Right lobe of liver (tissue), 6 donors: ENCODE data around the gene EEF1AKMT3. TPM values are rescaled to one million over a fixed set of nuclear protein-coding genes. Genes with fewer than 3 reads are reported as not detected.

Experiments
- ATAC-seq, 4 donors: fragments of 200-7000 bp; cut with Tn5 transposase; one replicate each; pipeline ENCODE4 v1.9.1; 2020; ENCODE audit warnings: mild to moderate bottlenecking in 4 of 4, moderate library complexity in 4 of 4
- DNase-seq, 3 donors: peaks; one replicate each; pipeline ENCODE4 v3.0.0-alpha.2; 2020
- H3K27ac ChIP-seq, 3 donors: fragments of 200-600 bp; one replicate each; pipeline ENCODE4 v1.8.0; 2022
- H3K27me3 ChIP-seq, 2 donors: fragments of 200-600 bp; one replicate each; pipeline ENCODE4 v1.8.0; 2022
- H3K36me3 ChIP-seq, 4 donors: fragments of 200-600 bp; sonication (generic) in 1 of 4; one replicate each; pipeline versions ENCODE4 v1.5.1 to v1.8.0; 2017 to 2022; ENCODE audit warnings: control low read depth in 1 of 4
- H3K4me1 ChIP-seq, 4 donors: fragments of 200-600 bp; sonication (generic) in 1 of 4; one replicate each; pipeline versions ENCODE4 v1.5.1 to v1.8.0; 2017 to 2022; ENCODE audit warnings: control low read depth in 1 of 4
- H3K4me3 ChIP-seq, 3 donors: fragments of 200-600 bp; one replicate each; pipeline ENCODE4 v1.8.0; 2022
- H3K9me3 ChIP-seq, 4 donors: fragments of 200-600 bp; sonication (generic) in 1 of 4; one replicate each; pipeline versions ENCODE4 v1.5.1 to v1.8.0; 2017 to 2022; ENCODE audit warnings: control low read depth in 1 of 4
- POLR2A ChIP-seq: fragments of 450-650 bp; IDR thresholded peaks from one replicate; pipeline ENCODE4 v1.6.1; 2017; ENCODE audit warnings: antibody characterized with exemption, mild to moderate bottlenecking
- WGBS: methylation state at CpG from one replicate; pipeline ENCODE4 v1.1.6; 2018; ENCODE audit warnings: low coverage, low lambda C conversion rate; ENCODE audit not compliant: insufficient coverage; ENCODE audit errors: missing lambda C conversion rate; 5-methylcytosine and 5-hydroxymethylcytosine counted together
- intact Hi-C, 2 donors: fragments of 100-400 bp; cut with DNase I; formaldehyde crosslinking; loops; one replicate each; pipeline versions ENCODE4 v1.11.2 to v1.14.1; 2022
- total RNA-seq, 6 experiments: library from RNA; depleted of rRNA in 2 of 6; stranded (reverse); fragments of >200 nt in 2 of 6; fragmentation: NEBNext Ultra II Directional in 3 of 6; extraction: Animal tissue kit (Norgen Biotek cat#: 25700) in 3 of 6; gene quantifications; one replicate each; pipeline versions ENCODE4 v1.1.0 to v1.2.4, GENCODE V29; 2016 to 2023
- TF ChIP-seq, protein P1 (sequence below), 4 donors: fragments of 200-600 bp in 3 of 4; fragments of 450-650 bp in 1 of 4; IDR thresholded peaks; one replicate each; pipeline versions ENCODE4 v1.5.1 to v1.8.0; 2016 to 2022; ENCODE audit warnings: antibody characterized with exemption in 4 of 4, mild to moderate bottlenecking in 2 of 4
- donor health status: DM: no; HTN: yes; CAD: no.
- donor health status: DM: no; HTN: no; CAD: no.
- donor health status: DM: no; HTN: no; CAD: no.
- donor health status: DM: no; HTN: yes; CAD: no.
- donor health status: DM: no; HTN: yes; CAD: no.

The EEF1AKMT3 gene
- total RNA-seq, 6 experiments from 2014 or later = 3.2 to 5.5 (median 3.7) TPM

DNA sequence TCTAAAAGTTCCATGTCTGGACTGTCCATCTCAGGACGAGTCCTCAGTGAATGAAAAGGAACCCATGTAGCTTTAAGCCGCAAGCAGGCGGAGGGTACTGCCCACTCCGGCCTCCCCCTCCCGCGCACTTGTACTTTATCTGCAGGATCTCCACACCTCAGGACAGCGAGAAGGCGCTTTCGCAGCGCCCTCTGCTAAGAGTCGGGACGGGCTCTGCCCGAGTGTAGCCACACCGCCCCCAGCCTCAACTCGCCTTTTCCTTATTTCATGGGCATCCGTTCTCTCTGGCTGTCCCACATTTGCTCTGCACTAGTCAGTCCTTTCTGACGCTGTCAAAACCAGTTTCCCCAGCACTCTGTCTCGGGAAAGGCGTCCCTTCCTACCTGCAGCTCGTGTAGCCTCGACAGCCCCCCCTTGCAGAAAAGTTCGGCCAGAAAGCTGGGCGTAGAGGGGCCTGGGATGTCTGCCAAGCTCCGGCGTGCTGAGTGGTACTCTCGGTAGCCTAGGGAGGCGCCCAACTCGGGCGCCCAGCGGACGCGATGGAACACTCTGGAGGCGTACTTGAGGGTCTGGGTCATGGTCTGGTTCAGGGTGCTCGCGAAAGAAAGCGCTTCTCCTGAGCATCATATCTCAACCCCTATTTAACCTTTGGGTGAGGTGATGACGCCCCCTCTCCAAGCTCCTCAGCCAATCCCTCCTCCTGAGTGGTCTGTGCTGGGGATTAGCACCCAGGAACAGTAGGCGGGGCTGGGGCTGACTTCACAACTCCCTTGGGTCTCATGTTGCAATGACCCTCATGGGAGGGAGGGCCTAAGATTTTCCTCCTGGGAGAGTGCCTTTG, 5.7 kb upstream of the EEF1AKMT3 start, which contains the start of gene CYP27B1:
Gene CYP27B1 (minus strand): TSS at position 615 of the 841 bp plus-strand sequence. CDS start 37 bp downstream, at position 578.
- H3K27me3 ChIP-seq = peaks cover 4 to 9% of the 10 kb centered on the region in 2 donors
- H3K27ac ChIP-seq = no peak within 1 kb of the TSS
- TF ChIP-seq, protein P1, sequence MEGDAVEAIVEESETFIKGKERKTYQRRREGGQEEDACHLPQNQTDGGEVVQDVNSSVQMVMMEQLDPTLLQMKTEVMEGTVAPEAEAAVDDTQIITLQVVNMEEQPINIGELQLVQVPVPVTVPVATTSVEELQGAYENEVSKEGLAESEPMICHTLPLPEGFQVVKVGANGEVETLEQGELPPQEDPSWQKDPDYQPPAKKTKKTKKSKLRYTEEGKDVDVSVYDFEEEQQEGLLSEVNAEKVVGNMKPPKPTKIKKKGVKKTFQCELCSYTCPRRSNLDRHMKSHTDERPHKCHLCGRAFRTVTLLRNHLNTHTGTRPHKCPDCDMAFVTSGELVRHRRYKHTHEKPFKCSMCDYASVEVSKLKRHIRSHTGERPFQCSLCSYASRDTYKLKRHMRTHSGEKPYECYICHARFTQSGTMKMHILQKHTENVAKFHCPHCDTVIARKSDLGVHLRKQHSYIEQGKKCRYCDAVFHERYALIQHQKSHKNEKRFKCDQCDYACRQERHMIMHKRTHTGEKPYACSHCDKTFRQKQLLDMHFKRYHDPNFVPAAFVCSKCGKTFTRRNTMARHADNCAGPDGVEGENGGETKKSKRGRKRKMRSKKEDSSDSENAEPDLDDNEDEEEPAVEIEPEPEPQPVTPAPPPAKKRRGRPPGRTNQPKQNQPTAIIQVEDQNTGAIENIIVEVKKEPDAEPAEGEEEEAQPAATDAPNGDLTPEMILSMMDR (IDR thresholded peaks at IDR 0.05) = no peak
- TF ChIP-seq POLR2A = no peak
- H3K4me1 ChIP-seq = peaks cover 0 to 22% (median 4%) of the 10 kb centered on the region in 4 donors
- peak within 1 kb of the TSS in 1 of 3 donors; percentile 26 for H3K4me3 ChIP-seq
- intact Hi-C loops = no loop called here
- DNase-seq = no peak
- 4% methylated on average over 21 of the region's 38 CpGs for WGBS
- peak in 3 of 4 donors; percentile 9 to 26 (median 19) for ATAC-seq
- H3K36me3 ChIP-seq = no peaks in the 10 kb centered on the region
- H3K9me3 ChIP-seq = no peaks in the 10 kb centered on the region

DNA sequence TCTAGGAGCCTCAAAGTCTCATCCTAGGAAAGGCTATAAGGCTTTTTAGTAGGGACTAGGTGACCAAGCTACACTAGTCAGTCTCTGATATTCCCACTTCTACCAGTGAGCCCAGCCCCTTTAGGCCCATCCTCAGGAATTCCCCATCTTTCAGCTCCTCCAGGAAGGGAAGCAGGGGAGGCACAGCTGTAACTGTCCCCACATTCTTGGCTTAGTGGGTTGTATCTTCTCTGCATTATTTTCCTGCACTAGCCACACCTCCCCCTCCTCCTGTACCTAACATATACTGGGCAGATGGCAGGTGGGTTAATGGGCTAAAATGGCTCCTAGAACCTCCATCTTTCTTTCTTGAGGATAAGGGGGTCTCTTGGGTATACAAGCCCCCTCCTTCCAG, 5.1 kb upstream of the EEF1AKMT3 start:
- Histone ChIP-seq H3K4me1 (peaks cover 0 to 22% (median 4%) of the 10 kb centered on the region in 4 donors), H3K27me3 (peaks cover 4 to 9% of the 10 kb centered on the region in 2 donors), H3K27ac (no peak overlapping the region), H3K4me3 (no peak overlapping the region), H3K9me3 (no peaks in the 10 kb centered on the region), H3K36me3 (no peaks in the 10 kb centered on the region)
- ATAC-seq (no peak), DNase-seq (no peak)
- intact Hi-C loops = no loop called here
- TF ChIP-seq, protein P1 (IDR thresholded peaks at IDR 0.05) = no peak
- TF ChIP-seq POLR2A = no peak

DNA sequence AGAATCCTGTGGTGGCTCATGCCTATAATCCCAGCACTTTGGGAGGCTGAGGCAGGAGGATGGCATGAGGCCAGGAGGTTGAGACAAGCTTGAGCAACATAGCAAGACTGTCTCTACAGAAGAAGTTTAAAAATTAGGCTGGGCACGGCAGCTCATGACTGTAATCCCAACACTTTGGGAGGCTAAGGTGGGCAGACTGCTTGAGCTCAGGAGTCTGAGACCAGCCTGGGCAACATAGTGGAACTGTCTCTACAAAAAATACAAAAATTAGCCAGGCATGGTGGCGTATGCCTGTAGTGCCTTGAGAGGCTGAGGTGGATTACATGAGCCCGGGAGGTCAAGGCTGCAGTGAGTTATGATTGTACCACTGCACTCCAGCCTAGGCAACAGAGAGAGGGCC, 4.5 kb upstream of the EEF1AKMT3 start:
- ATAC-seq (no peak), DNase-seq (no peak)
- intact Hi-C loops = no loop called here
- H3K27me3 ChIP-seq = peaks cover 4 to 9% of the 10 kb centered on the region in 2 donors
- H3K36me3 ChIP-seq = no peaks in the 10 kb centered on the region
- H3K4me3 ChIP-seq = no peak overlapping the region
- H3K9me3 ChIP-seq = no peaks in the 10 kb centered on the region
- no peak for TF ChIP-seq POLR2A
- TF ChIP-seq, protein P1 (IDR thresholded peaks at IDR 0.05) = no peak
- 85% methylated on average over 2 of the region's 3 CpGs for WGBS
- peaks cover 0 to 22% (median 5%) of the 10 kb centered on the region in 4 donors for H3K4me1 ChIP-seq
- H3K27ac ChIP-seq = no peak overlapping the region

DNA sequence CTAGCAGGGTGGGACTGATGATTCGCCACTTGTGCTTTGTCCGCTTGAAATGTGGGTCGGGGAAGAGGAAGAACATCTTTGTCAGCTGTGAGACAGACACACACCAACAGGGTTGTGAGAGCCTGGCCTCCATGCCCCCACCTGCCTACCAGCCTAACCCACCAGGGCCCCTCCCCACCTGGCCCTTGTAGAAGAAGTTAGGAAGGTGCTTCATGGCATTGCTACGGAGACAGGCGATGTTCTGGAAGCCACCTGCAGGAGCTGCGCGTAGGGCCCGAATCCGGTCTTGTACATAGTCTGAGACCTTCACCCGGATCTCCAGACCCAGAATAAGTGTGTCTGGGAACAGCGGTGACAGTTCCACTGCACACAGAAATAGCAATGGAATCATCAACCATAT, 2.8 kb upstream of the EEF1AKMT3 start:
- ATAC-seq (no peak), DNase-seq (no peak)
- TF ChIP-seq POLR2A = no peak
- TF ChIP-seq, protein P1 (IDR thresholded peaks at IDR 0.05) = no peak
- Histone ChIP-seq H3K27ac (no peak overlapping the region), H3K9me3 (no peaks in the 10 kb centered on the region), H3K4me3 (no peak overlapping the region), H3K4me1 (peaks cover 2 to 26% (median 8%) of the 10 kb centered on the region in 4 donors), H3K27me3 (peaks cover 0 to 2% of the 10 kb centered on the region in 2 donors), H3K36me3 (no peaks in the 10 kb centered on the region)
- intact Hi-C loops = no loop called here
- WGBS = 98% methylated on average over 5 of the region's 11 CpGs
